GM23338 (cell line): ENCODE measurements around the gene MDGA2. TPM values are rescaled to one million over a fixed set of nuclear protein-coding genes. Genes with fewer than 3 reads are reported as not detected.

Source experiments
- ATAC-seq: fragments of 200-7000 bp; cut with Tn5 transposase; 3 replicates; pipeline ENCODE4 v1.9.1; 2020
- DNase-seq: peaks from one replicate; pipeline ENCODE4 v3.0.0-alpha.2; 2015; ENCODE audit warnings: low spot score
- H2AFZ ChIP-seq: fragments of 200-600 bp; sonication (generic); 2 replicates; pipeline ENCODE4 v1.8.0; 2016; ENCODE audit warnings: antibody characterized with exemption, mild to moderate bottlenecking, moderate library complexity
- H3F3A ChIP-seq: fragments of 200-600 bp; sonication (generic); replicated peaks from 2 replicates; pipeline ENCODE4 v1.8.0; 2017; ENCODE audit warnings: antibody characterized with exemption, mixed run types, low read depth
- H3K27ac ChIP-seq: fragments of 200-600 bp; sonication (generic); 2 replicates; pipeline ENCODE4 v1.6.1; 2016; ENCODE audit warnings: low read depth
- H3K27me3 ChIP-seq: fragments of 200-600 bp; sonication (generic); 2 replicates; pipeline ENCODE4 v1.8.0; 2016; ENCODE audit warnings: mild to moderate bottlenecking, mixed run types, moderate library complexity; ENCODE audit not compliant: insufficient read depth
- H3K36me3 ChIP-seq: fragments of 200-600 bp; sonication (generic); 2 replicates; pipeline ENCODE4 v1.8.0; 2016; ENCODE audit warnings: mild to moderate bottlenecking; ENCODE audit not compliant: insufficient read depth
- H3K4me1 ChIP-seq: fragments of 200-600 bp; sonication (generic); 2 replicates; pipeline ENCODE4 v1.8.0; 2016; ENCODE audit warnings: mild to moderate bottlenecking, moderate library complexity; ENCODE audit not compliant: insufficient read depth
- H3K4me2 ChIP-seq: fragments of 200-600 bp; sonication (generic); 2 replicates; pipeline ENCODE4 v1.7.1; 2017; ENCODE audit warnings: mixed run types
- H3K4me3 ChIP-seq: fragments of 200-600 bp; sonication (generic); 2 replicates; pipeline ENCODE4 v1.6.1; 2016; ENCODE audit warnings: mixed run types
- H3K79me2 ChIP-seq: fragments of 200-600 bp; sonication (generic); replicated peaks from 2 replicates; pipeline ENCODE4 v1.8.0; 2017; ENCODE audit warnings: mild to moderate bottlenecking; ENCODE audit not compliant: insufficient read depth
- H3K9me2 ChIP-seq: fragments of 200-600 bp; sonication (generic); 2 replicates; pipeline ENCODE4 v1.8.0; 2017; ENCODE audit not compliant: insufficient read depth
- H4K20me1 ChIP-seq: fragments of 200-600 bp; sonication (generic); replicated peaks from 2 replicates; pipeline ENCODE4 v1.8.0; 2017; ENCODE audit warnings: mild to moderate bottlenecking; ENCODE audit not compliant: insufficient read depth
- H3K27ac Mint-ChIP-seq: 2 replicates; pipeline ENCODE4 v1.8.0; 2020; ENCODE audit warnings: inconsistent platforms, mild to moderate bottlenecking, moderate library complexity, mixed read lengths
- H3K27me3 Mint-ChIP-seq: 3 replicates; pipeline ENCODE4 v1.8.0; 2022; ENCODE audit warnings: low read depth, mild to moderate bottlenecking, moderate library complexity, mixed read lengths, inconsistent platforms; ENCODE audit not compliant: insufficient read depth, poor library complexity
- H3K36me3 Mint-ChIP-seq: 3 replicates; pipeline ENCODE4 v1.8.0; 2021; ENCODE audit warnings: low read depth, mild to moderate bottlenecking, inconsistent platforms, moderate library complexity, mixed read lengths
- H3K4me1 Mint-ChIP-seq: 3 replicates; pipeline ENCODE4 v1.8.0; 2020; ENCODE audit warnings: mild to moderate bottlenecking, inconsistent platforms, mixed read lengths
- H3K4me3 Mint-ChIP-seq: 3 replicates; pipeline ENCODE4 v1.8.0; 2021; ENCODE audit warnings: moderate library complexity, mild to moderate bottlenecking, inconsistent platforms, mixed read lengths
- H3K9me3 Mint-ChIP-seq: 3 replicates; pipeline ENCODE4 v1.8.0; 2020; ENCODE audit warnings: moderate library complexity, mild to moderate bottlenecking, inconsistent platforms, mixed read lengths
- CREB1 ChIP-seq: fragments of 250-450 bp; sonication (Bioruptor Pico); IDR thresholded peaks from 2 replicates; pipeline ENCODE4 v1.5.0; 2020; ENCODE audit warnings: low read depth, mild to moderate bottlenecking, moderate library complexity
- EZH2 ChIP-seq: fragments of 200-600 bp; sonication (generic); IDR thresholded peaks from one replicate; pipeline ENCODE4 v1.8.0; 2017; ENCODE audit warnings: antibody characterized with exemption, mild to moderate bottlenecking, low read depth; ENCODE audit not compliant: unreplicated experiment
- EZH2phosphoT487 ChIP-seq: fragments of 200-600 bp; sonication (generic); IDR thresholded peaks from one replicate; pipeline ENCODE4 v1.8.1; 2018; ENCODE audit warnings: antibody characterized with exemption; ENCODE audit not compliant: unreplicated experiment
- NANOG ChIP-seq: IDR thresholded peaks from 2 replicates; pipeline ENCODE4 v1.6.1; 2016; ENCODE audit warnings: antibody characterized with exemption, borderline replicate concordance
- POLR2AphosphoS5 ChIP-seq: IDR thresholded peaks from 2 replicates; pipeline ENCODE4 v1.6.1; 2016; ENCODE audit warnings: antibody characterized with exemption, low read depth
- REST ChIP-seq: IDR thresholded peaks from one replicate; pipeline ENCODE4 v1.6.1; 2018; ENCODE audit warnings: antibody characterized with exemption; ENCODE audit not compliant: unreplicated experiment
- STAT1 ChIP-seq: IDR thresholded peaks from one replicate; pipeline ENCODE4 v1.6.1; 2016; ENCODE audit warnings: antibody characterized with exemption; ENCODE audit not compliant: unreplicated experiment
- ZNF114 ChIP-seq: fragments of 250-450 bp; sonication (Bioruptor Pico); IDR thresholded peaks from 2 replicates; pipeline ENCODE4 v1.5.0; 2020; ENCODE audit warnings: mild to moderate bottlenecking, moderate library complexity
- ZNF331 ChIP-seq: fragments of 250-450 bp; sonication (Bioruptor Pico); IDR thresholded peaks from 2 replicates; pipeline ENCODE4 v1.5.0; 2020; ENCODE audit warnings: low read depth, mild to moderate bottlenecking, moderate library complexity
- polyA plus RNA-seq: library from polyadenylated mRNA; unstranded; fragments of >200 nt; fragmentation: Nextera tagmentation; extraction: Ambion mirVana; gene quantifications from 2 replicates; pipeline ENCODE4 v1.2.1, GENCODE V29; 2016
- total RNA-seq: library from RNA; depleted of rRNA; stranded (reverse); fragments of >200 nt; shearing (Covaris generic); gene quantifications from 2 replicates; pipeline ENCODE4 v1.2.3, GENCODE V29; 2014
- TF ChIP-seq, protein P1 (sequence below), 2 experiments: fragments of 200-600 bp in 1 of 2; sonication (generic) in 1 of 2; conservative IDR thresholded peaks; 2 replicates each; pipeline versions ENCODE4 v1.5.1 to v1.6.1; 2016 to 2017; ENCODE audit warnings: antibody characterized with exemption in 2 of 2, low read depth in 2 of 2, mild to moderate bottlenecking in 2 of 2, moderate library complexity in 1 of 2
- TF ChIP-seq, protein P2 (sequence below): fragments of 250-450 bp; sonication (Bioruptor Pico); IDR thresholded peaks from 2 replicates; pipeline ENCODE4 v1.5.0; 2020; ENCODE audit warnings: mild to moderate bottlenecking, moderate library complexity

The MDGA2 gene
- total and polyA plus RNA-seq, 2 experiments from 2014 or later: 0.68 to 1.7 TPM

- Mint-ChIP-seq H3K9me3 (no peaks in the 10 kb centered on the region), H3K4me1 (peaks cover 5% of the 10 kb centered on the region), H3K4me3 (no peak overlapping the region), H3K36me3 (no peaks in the 10 kb centered on the region), H3K27ac (no peak overlapping the region), H3K27me3 (no peaks in the 10 kb centered on the region)
- no peaks in the 10 kb centered on the region for H3K9me2 ChIP-seq
- no peaks in the 10 kb centered on the region for H3F3A ChIP-seq
- H3K36me3 ChIP-seq: no peaks in the 10 kb centered on the region
- ATAC-seq (no peak), DNase-seq (no peak)
- no peak overlapping the region for H3K4me3 ChIP-seq
- no peak overlapping the region for H2AFZ ChIP-seq
- 0 out of 2 replicates have a peak, but pooled peaks cover 6% of the 10 kb centered on the region for H3K4me1 ChIP-seq
- H4K20me1 ChIP-seq: no peaks in the 10 kb centered on the region
- no peak overlapping the region for H3K4me2 ChIP-seq
- no peak for TF ChIP-seq POLR2AphosphoS5
- TF ChIP-seq, protein P1, sequence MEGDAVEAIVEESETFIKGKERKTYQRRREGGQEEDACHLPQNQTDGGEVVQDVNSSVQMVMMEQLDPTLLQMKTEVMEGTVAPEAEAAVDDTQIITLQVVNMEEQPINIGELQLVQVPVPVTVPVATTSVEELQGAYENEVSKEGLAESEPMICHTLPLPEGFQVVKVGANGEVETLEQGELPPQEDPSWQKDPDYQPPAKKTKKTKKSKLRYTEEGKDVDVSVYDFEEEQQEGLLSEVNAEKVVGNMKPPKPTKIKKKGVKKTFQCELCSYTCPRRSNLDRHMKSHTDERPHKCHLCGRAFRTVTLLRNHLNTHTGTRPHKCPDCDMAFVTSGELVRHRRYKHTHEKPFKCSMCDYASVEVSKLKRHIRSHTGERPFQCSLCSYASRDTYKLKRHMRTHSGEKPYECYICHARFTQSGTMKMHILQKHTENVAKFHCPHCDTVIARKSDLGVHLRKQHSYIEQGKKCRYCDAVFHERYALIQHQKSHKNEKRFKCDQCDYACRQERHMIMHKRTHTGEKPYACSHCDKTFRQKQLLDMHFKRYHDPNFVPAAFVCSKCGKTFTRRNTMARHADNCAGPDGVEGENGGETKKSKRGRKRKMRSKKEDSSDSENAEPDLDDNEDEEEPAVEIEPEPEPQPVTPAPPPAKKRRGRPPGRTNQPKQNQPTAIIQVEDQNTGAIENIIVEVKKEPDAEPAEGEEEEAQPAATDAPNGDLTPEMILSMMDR (conservative IDR thresholded peaks at IDR 0.05; ENCODE audit: low read depth in 2 of 2): peak in 1 of 2 experiments; percentile 59; a peak in 2 of 4 replicates
- no peaks in the 10 kb centered on the region for H3K79me2 ChIP-seq
- no peaks in the 10 kb centered on the region for H3K27me3 ChIP-seq
- no peak overlapping the region for H3K27ac ChIP-seq
Measured at GRCh38 chr14:47332939-47333338, 342.5 kb downstream of the MDGA2 start.

DNA sequence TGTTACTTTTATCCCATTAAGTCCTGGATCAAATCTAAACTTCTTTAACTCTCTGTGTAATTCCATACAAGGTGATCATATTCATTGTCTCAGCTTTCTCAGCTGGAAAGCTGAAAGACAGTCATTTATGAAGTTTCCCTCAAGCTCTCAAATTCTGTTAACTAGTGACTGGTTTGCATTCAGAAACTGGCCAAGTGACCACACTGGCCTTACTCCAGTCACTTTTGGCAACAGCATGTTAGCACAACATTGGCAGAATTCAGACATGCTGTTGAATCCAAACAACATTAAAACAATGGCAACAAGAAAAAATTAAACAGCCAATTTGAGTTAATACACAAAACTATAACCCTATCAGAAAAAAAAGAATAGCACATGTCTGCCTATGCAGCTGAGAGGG, 343.3 kb downstream of the MDGA2 start:
- Histone ChIP-seq H3K4me1 (0 out of 2 replicates have a peak, but pooled peaks cover 6% of the 10 kb centered on the region), H3K79me2 (no peaks in the 10 kb centered on the region), H3K27ac (no peak overlapping the region), H3K27me3 (no peaks in the 10 kb centered on the region), H4K20me1 (no peaks in the 10 kb centered on the region), H3F3A (no peaks in the 10 kb centered on the region), H3K4me2 (no peak overlapping the region), H3K4me3 (no peak overlapping the region), H2AFZ (no peak overlapping the region), H3K9me2 (no peaks in the 10 kb centered on the region), H3K36me3 (no peaks in the 10 kb centered on the region)
- H3K27me3 Mint-ChIP-seq: no peaks in the 10 kb centered on the region
- H3K9me3 Mint-ChIP-seq: no peaks in the 10 kb centered on the region
- H3K27ac Mint-ChIP-seq: no peak overlapping the region
- no peak overlapping the region for H3K4me3 Mint-ChIP-seq
- ATAC-seq: no peak
- H3K36me3 Mint-ChIP-seq: no peaks in the 10 kb centered on the region
- no peak for DNase-seq
- H3K4me1 Mint-ChIP-seq: peaks cover 5% of the 10 kb centered on the region
- no peak for TF ChIP-seq STAT1
- no peak for TF ChIP-seq EZH2
- TF ChIP-seq CREB1: no peak
- TF ChIP-seq NANOG: no peak
- no peak for TF ChIP-seq ZNF114 (CRISPR knock-in tag)
- TF ChIP-seq, protein P2, sequence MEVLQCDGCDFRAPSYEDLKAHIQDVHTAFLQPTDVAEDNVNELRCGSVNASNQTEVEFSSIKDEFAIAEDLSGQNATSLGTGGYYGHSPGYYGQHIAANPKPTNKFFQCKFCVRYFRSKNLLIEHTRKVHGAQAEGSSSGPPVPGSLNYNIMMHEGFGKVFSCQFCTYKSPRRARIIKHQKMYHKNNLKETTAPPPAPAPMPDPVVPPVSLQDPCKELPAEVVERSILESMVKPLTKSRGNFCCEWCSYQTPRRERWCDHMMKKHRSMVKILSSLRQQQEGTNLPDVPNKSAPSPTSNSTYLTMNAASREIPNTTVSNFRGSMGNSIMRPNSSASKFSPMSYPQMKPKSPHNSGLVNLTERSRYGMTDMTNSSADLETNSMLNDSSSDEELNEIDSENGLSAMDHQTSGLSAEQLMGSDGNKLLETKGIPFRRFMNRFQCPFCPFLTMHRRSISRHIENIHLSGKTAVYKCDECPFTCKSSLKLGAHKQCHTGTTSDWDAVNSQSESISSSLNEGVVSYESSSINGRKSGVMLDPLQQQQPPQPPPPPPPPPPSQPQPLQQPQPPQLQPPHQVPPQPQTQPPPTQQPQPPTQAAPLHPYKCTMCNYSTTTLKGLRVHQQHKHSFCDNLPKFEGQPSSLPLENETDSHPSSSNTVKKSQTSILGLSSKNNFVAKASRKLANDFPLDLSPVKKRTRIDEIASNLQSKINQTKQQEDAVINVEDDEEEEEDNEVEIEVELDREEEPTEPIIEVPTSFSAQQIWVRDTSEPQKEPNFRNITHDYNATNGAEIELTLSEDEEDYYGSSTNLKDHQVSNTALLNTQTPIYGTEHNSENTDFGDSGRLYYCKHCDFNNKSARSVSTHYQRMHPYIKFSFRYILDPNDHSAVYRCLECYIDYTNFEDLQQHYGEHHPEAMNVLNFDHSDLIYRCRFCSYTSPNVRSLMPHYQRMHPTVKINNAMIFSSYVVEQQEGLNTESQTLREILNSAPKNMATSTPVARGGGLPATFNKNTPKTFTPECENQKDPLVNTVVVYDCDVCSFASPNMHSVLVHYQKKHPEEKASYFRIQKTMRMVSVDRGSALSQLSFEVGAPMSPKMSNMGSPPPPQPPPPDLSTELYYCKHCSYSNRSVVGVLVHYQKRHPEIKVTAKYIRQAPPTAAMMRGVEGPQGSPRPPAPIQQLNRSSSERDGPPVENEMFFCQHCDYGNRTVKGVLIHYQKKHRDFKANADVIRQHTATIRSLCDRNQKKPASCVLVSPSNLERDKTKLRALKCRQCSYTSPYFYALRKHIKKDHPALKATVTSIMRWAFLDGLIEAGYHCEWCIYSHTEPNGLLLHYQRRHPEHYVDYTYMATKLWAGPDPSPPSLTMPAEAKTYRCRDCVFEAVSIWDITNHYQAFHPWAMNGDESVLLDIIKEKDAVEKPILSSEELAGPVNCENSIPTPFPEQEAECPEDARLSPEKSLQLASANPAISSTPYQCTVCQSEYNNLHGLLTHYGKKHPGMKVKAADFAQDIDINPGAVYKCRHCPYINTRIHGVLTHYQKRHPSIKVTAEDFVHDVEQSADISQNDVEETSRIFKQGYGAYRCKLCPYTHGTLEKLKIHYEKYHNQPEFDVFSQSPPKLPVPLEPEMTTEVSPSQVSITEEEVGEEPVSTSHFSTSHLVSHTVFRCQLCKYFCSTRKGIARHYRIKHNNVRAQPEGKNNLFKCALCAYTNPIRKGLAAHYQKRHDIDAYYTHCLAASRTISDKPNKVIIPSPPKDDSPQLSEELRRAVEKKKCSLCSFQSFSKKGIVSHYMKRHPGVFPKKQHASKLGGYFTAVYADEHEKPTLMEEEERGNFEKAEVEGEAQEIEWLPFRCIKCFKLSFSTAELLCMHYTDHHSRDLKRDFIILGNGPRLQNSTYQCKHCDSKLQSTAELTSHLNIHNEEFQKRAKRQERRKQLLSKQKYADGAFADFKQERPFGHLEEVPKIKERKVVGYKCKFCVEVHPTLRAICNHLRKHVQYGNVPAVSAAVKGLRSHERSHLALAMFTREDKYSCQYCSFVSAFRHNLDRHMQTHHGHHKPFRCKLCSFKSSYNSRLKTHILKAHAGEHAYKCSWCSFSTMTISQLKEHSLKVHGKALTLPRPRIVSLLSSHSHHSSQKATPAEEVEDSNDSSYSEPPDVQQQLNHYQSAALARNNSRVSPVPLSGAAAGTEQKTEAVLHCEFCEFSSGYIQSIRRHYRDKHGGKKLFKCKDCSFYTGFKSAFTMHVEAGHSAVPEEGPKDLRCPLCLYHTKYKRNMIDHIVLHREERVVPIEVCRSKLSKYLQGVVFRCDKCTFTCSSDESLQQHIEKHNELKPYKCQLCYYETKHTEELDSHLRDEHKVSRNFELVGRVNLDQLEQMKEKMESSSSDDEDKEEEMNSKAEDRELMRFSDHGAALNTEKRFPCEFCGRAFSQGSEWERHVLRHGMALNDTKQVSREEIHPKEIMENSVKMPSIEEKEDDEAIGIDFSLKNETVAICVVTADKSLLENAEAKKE: no peak
- TF ChIP-seq POLR2AphosphoS5: no peak
- no peak for TF ChIP-seq REST
- TF ChIP-seq EZH2phosphoT487: no peak
- no peak for TF ChIP-seq ZNF331 (CRISPR knock-in tag)
